CD4-positive, alpha-beta T cell treated with Interleukin-15 for 4 hours (primary cell): ENCODE measurements around the gene PAPOLB.

Experiments
- DNase-seq: peaks from one replicate; pipeline ENCODE4 v3.0.0-alpha.2; 2020; ENCODE audit warnings: low spot score

The PAPOLB gene

DNA sequence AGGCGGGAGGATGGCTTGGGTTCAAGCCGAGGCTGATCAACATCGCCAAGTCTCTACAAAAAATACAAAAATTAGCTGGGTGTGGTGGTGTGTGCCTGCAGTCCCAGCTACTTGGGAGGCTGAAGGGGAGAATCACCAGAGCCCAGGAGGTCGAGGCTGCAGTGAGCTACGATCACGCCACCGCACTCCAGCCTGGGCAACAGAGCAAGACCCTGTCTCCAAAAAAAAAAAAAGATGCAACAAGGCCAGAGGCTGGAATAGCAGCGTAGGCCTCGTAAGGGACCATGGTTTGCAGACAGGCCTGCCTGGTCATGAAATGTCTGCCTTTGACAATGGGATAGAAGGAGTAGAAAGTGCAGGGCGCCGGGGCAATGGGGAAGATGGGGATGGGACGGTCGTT lies 20.0 kb downstream of the PAPOLB start:
- DNase-seq, result no peak

DNA sequence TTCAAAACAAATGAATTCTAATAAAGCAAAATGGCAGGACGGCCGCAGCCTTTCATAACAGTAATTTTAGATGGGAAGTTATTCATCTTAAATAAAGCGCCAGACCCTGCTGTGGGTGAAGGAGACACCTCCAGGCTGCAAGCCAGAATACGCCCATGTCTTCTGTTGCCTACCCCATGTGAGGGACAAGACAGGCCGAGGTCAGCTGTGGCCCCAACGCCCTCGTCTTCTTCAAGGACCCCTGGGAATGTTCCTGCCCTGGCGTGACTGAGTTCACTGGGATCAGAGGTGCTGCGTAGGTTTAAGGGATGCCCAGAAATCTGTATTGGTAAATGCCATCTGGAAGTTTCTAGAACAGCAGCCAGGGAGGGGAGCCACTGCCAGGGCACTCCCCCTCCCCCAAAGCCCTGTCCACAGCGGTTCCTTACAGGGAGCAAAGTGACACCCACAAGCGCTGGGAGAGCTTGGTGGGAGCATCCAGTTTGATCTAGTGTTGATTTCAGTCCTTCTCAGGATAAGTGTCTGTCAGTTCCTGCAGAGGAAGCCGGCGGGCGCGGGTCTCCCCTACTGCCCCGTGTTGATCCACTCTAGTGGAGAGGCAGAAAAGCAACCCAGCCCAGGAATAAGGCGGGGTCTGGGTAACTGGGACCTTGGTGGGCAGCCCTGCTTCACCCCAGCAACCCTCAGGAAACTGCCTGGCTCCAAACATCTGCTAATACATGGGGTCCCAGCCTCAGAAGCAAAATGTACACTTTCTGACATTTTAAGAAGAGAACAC lies 20.6 kb downstream of the PAPOLB start:
- no peak for DNase-seq

DNA sequence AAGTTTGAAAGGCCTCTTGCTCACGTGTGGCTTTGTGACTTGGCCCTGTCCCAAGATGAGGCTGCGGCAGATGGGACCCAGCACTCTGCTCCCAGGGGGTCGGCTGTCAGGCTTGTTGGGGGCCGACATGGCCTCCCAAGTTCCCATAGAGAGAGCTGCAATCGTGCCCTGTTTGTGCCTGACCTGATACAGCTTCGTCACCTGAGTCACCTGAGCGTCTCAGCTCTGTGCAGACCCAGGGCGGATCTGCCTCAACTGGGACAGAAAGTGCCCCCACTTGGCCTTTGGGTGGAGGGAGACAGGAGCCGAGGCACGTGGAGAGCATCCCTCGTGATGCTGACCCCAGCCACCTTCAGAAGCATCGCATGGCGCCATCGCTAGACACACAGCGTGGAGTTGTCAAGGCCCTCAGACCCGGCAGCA lies 21.7 kb downstream of the PAPOLB start:
- no peak for DNase-seq

DNA sequence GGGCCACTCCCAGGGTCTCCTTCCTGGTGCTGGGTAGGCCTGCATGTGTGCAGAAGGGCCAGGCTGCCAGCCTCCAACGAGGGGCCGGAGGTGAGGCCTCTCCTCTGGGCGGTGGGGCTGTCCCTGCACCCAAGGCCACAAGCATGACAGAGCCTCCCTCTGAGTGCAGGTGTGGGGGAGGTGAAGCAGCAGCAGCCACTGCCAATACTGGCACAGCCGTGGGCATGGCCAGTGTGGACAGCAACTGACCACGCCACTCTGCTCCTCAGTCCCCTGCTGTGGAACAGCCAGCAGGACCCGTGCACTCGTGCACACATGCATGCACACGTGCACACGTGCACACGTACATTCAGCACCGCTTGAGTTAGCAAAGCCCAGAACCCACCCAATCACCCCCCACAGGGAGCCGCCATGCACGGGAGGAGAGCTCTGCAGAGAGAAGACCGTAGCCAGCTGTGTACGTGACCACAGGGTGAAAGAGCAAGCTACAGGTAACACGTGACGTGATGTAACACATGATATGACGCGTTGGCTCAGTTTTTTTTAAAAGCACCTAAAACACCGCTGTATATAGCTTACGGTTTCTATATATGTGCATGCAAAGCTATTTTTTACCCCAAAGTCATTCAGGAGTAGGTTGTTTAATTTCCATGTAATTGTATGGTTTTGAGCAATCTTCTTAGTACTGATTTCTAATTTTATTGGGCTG lies 23.1 kb downstream of the PAPOLB start:
- no peak for DNase-seq

DNA sequence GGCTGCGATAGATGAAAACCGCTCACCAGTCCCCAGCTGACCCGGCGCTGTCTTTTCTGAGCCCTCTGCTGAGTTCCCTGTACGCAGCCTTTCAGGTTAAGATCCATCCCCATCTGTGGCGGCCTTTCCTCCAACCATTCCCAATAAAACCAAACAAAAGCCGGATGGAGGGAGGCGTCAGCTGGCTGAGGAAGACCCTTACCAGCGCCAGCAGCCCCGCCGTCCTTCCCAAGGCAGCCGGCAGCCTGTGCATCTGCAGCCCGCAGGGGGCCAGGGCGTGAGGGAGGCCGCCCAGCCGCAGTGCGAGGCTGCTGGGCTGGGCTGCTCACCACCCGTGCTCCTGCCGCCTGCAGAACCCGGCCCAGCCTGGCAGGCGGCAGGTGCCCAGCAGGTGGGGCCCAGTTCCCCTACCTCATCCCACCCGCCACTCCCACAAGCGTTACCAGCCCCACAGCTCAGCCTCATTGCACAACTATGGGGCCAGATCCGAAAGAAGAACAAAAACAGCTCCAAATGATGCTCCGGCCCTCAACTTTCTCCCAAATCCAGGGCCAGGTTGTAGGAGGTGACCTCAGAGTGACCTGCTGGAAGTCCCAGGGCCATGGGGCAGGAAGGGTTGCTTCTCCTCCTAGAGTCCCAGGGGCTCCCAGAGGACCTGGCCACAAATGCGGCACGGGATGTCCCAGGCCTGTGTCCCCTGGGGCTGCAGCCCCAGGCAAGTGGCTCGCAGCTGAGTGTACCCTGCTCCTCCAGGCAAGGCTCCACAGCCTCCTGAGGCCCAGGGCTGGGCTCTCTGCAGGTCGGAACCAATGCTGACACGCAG lies 23.8 kb downstream of the PAPOLB start:
- no peak for DNase-seq

DNA sequence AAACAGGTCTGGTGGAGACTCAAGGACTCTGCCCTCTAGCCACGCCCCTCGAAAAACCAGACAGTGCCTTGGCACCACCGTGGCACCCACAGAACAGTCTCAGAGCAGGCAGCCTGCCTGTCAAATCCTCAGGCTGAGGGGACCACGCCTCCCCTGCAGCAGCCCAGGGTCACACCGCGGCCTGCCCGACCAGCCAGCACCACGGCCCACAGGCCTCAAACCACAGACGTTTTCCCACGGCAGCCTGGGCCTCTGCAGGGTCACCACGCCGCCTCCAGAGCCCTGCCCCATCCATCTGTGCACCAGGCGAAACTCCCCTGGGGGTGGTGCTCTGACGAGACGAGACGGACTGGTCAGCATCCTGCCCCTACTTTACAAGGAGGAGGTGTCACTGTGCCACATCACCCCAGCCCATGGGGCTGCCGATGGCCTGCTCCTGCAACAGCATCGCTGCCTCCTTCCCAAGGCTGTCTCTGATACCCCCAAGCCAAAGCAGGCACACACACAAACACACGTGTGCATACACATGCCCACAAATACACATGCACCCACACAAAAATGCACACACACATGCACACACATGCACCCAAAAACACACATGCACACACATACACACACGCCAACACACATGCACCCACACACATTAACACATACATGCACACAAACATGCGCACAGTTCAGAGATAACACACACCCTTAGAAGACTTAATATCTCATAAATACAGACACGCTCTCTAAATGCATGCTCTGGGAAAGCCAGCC lies 24.6 kb downstream of the PAPOLB start:
- no peak for DNase-seq

DNA sequence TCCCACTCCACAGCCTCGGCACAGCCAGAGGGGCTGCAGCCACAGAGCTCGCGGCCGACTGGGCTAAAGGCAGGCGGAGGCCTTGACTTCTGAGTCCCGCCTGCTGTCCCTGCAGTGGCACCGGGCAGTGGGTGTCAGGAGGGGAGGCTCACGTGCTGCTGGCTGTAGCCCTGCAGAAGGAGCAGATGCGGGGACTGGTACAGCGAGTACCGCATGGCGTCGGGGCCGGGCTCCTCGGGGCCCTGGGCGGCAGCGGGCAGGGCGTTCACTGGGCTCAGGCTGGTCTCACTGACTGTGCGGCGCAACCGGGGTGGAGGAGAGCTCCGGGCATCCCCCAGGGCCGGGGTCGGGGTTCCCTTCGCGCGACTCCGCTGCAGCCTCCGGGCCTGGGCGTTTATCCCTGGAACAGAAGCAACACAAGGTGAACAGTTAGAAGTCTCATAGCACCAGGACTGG lies 25.6 kb downstream of the PAPOLB start:
- no peak for DNase-seq

DNA sequence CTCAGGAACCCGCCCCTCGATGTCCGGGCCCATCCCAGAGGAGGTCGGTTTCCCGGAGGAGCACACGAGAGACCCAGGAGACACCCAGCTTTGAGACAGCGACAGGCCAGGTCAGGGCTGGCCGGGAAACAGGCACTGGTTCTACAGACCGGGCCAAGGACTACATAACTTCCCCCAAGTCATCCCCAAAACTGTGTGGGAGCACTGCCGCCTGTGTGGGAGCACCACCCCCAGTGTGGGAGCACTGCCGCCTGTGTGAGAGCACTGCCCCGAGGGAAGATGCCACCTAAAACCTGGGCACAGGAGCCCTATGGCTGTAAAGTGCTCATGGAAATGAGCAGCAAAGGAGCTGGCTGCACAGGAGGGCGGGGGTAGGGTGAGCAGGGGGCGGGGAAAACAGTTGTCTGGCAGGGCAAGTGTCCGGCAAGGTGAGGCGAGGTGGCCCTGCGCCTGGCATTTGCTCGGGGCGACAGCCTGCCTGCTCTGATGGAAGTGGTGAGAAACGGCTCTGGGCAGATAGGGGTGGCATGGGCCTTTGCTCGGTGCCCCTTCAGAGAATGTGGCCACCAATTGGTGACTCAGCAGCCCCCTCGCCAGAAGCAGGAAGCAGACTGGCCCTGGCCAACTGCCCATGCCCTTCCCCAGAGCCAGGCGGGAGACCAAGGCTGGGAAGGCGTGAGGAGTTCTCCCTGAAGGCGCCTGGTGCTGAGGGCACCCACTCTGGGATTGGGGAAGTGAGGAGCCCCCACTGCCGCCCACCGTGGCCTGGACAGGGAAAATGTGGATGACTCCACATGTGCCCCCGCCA lies 26.2 kb downstream of the PAPOLB start:
- DNase-seq, result no peak

DNA sequence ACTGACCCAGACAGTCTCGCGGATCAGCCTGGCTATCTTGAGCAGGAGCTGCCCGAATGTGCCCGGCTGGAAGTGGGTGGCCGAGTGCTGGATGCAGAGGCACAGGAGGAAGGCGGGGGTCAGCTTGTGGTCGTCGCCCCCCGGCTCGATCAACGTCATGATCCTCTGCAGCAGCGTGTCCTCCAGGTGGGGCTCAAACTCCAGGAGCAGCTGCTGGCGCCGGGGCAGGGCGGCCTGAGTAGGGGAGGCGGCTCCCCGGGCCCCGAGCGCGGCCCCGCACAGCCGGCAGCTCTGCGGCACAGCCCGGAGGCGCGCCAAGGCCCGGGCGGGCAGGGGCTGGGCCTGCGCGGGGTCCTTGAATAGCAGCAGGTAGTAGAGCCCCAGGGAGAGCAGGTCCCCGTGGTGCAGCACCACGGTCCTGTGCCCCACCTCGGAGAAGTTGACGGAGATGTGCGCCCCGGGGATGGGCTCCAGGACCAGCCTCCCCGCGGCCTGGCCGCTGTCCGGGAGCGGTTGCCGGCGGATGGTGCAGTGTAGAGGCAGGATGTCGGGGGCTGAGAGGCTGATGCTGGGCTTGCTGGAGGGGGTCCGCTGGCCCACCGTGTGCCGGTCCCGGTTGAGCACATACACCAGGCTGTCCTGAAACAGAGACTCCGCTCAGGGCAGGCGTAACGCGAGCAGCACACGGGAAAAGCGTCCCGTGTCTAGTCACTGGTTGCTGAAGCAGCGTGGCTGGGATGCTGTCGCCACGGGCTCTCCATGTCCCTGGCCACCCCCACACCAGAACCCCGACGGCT lies 27.0 kb downstream of the PAPOLB start:
- DNase-seq, result no peak

DNA sequence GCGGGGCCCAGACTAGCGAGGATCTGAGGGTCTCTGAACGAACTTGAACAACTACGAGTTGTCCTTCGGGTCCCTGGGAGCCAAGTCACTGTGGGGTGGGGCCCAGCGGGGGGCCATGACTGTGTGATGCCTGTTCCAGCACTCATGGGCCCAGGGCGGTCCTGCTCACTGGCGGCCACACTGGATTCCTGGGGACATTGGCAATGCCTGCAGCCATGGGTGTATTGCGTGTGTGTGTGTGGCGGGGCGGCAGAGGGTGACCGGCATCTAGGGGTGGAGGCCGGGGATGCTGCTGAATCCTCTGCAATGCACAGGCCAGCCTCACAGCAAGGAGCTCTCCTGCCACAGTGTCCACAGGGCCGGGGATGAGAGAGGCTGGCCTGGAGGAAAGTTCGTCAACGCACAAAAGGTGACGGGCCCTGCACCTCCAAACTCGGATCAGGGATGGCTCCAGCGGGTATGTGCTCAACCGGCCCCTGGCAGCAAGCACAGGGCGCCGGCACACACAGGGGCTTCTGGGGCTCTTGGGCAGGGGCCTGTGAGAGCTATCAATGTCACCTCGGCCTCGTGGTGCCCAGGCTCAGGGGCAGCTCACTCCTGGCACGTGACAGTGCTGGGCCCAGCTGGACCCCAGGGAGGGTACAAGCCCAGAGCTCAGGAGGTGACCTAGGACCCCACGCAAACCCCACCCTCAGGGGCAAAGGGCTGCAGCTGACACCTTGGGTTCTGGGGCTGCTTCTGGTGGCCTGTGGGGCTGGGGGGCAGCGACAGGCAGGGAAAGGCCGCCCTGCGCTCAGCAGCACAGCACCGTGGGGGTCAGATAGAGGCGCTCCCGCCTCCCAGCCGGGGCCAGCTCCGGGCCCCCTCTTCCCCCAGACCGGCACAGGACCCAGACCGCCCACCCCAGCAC lies 27.9 kb downstream of the PAPOLB start:
- no peak for DNase-seq

DNA sequence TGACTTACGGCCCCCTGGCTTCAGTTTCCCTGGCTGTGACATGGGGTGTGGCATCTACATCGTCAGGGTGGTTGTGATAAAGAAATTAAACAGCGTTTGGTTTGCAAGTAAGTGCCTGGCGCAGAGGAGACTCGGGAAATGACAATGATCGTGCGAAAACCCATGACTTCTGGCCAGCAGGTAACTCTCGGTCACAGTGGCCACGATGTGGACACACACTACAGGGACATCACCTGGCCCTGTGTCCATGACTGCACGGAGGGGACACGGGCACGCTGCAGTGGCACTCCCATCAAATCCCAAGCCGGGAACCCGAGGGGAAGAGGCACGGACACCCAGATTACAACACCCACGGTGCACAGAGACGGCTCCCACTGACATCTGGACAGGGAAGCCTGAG lies 28.7 kb downstream of the PAPOLB start:
- no peak for DNase-seq

DNA sequence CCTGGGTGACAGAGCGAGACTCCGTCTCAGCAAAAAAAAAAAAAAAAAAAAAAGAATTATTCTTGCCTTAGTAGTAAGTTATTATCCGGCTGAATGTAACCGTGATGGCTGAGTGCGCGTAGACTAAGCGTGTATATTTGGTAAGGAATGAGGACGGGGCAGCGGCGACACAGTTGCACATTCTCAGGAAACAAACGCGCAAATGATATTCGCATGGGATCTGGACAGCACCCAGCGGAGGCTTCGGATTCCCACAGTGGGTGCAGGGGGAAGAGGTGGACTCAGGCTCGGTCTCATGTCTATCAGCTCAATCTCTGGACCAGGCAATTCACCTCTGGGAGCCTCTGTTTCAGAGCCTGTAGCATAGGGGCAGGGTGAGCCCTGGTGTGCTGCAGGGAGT lies 29.1 kb downstream of the PAPOLB start:
- DNase-seq, result no peak

DNA sequence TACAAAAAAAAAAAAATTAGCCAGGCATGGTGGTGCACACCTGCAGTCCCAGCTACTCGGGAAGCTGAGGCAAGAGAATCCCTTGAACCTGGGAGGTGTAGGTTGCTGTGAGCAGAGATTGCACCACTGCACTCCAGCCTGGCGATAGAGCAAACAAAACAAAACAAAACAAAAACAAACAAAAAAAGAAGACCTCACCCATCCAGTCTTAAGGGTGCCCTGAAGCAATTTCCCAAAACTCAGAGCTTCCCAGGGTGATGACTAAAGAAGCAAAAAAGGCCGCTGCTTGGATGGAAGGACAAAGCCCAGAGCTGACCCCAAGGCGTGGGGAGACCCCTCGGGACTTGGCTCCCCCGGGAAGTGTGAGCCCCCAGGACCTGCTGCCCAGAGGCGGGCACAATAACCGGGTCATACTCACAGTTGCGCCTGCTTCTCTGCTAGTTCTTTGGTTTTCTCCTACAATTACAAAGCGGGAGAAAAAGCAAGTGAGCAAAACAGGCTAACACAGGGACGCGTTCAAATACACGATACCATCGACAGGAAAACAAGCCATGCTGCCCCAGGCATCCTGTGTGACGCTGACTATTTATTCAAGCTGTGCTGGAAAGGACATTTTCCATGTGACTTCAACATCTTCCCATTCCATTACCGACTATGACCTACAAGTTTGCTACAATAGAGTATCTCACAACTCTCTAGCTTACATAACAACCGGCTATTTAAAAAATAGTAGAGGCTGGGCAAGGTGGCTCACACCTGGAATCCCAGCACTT lies 29.9 kb downstream of the PAPOLB start:
- DNase-seq, result no peak

DNA sequence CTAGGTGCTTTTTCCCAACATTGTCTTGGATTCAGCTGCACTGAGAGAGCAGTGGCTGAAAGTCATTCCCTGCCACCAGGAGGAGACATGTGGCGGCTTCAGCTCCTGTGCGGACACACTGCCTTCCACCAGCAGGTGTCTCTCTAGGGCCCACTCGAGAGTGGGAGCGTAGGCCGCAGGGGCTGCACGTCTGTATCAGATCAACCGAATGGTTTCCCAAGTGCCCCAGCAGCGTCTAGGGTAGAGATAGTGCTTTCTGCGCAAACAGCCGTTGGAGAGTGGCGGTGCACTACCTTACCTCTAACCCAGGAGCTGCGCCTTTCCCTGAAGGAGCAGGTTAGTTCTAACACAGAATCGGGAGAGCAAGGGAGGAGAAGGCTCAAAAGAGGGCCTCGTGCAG lies 31.7 kb downstream of the PAPOLB start:
- peak; percentile 46 for DNase-seq

DNA sequence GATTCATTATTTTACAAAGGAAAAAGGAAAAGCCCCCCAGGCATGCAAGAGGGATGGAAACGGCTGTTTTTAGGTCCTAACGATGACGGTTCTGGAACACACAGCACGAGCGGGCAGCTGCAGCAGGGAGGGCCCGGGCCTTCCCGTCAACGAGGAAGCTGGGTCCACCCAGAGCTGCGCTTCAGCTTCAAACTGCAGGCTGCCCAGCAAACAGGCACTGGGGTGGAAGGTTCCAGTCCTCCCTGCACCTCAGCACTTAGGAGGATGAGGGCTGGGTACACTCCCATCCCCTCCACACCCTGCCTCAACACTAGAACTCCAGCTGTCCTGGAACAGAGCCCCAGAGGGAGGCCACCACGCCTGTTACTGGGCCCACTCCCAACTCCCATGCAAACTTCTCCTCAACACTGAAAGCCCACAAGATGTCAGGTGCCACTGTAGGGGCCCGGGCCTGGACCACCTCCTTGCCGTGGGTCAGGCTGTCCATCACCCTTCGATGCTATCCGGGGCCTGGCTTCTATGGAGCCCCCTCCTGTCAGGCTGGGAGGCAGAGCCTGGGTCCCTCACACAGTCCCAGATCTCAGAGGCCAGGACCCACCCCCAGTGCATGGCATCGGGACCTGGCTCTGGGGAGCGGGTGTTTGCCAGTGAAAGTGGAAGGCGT lies 33.0 kb downstream of the PAPOLB start:
- no peak for DNase-seq

DNA sequence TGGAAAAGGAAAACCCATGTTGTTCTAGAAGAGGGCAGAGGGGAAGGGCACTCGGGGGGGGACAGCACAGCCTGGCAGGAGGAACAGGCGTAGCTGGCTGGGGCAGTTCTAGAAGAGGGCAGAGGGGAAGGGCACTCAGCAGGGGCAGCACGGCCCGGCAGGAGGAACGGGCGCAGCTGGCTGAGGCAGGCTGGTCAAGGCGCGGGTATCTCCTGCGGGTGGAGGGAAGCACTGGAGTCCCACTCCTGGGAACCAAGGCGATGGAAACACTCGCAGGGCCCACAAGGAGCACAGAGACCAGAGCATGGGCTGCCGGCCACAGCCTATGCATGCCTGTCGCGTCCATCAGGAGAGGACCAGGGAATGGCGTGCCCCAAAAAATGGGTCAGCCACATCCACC lies 36.7 kb downstream of the PAPOLB start:
- DNase-seq, result no peak

DNA sequence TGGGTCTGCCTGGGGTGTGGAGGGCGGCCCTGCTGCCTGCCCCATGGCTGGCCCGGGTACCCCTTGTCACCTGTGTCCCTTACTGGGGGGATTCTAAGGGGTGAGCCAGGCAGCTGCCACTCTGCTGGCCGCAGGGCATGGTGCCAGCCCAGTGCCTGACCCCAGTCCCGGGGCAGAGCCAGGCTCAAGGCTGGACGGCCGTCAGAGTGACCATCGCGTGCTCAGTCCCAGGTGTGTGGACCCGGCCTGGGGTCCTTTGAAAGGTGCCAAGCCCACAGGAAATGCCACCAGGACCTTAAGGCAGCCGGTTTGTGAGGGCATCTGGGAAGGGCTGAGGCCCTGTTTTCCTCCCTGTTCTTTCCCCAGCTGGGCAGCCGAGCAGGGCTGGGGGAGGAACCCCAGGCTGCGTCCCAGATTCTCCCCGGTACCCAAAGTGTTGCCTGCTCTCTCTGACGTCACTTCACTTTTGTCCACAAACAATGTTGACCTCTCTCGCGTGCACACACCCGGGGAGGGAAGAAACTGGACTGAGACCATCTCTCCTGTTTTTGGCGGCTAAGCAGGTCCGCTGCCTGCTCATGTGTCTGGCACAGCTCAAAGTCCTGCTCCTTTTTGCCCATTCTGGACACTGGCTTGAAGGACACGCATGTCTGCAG lies 37.6 kb downstream of the PAPOLB start:
- no peak for DNase-seq
